GM12892 (cell line): ENCODE measurements around the gene LIPH.

Experiments
- POLR2A ChIP-seq: IDR thresholded peaks from 2 replicates; pipeline ENCODE4 v1.6.1; 2011; ENCODE audit warnings: low read depth, low read length, control low read depth
- POLR2AphosphoS5 ChIP-seq: IDR thresholded peaks from 2 replicates; pipeline ENCODE4 v1.6.1; 2011; ENCODE audit warnings: low read depth, low read length, control low read depth
- TAF1 ChIP-seq: IDR thresholded peaks from 2 replicates; pipeline ENCODE4 v1.6.1; 2011; ENCODE audit warnings: low read depth, mild to moderate bottlenecking, control low read depth, low read length, borderline replicate concordance

- no peak for TF ChIP-seq TAF1
- no peak for TF ChIP-seq POLR2A
- no peak for TF ChIP-seq POLR2AphosphoS5
These were observed 11.7 kb downstream of the LIPH start for GRCh38 chr3:185540695-185541094.
